Measurements from ENCODE around the gene KCNK5.

DNA sequence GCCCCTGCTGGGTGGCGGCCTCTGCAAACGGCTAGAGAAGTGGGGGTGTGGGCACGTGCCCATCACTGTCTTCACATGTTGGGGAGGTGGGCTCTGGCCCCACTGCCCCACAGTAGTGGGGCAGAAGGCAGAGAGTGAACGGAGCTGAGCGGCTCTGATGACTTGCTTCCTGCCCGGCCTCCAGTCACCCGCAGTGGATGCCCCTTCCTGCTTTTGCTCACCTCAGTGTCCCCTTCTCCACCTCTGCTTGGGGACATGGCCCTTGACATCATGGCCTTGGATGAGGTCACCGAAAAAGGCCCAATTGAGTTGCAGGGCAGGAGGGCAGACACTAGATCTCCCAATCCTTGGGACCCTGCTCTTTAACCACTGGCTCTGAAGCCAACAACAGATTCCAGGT is 40.1 kb downstream of the KCNK5 start:
- TF ChIP-seq POLR2AphosphoS5 (IDR thresholded peaks at IDR 0.05) (no peak), CTCF (IDR thresholded peaks at IDR 0.05) (no peak), POLR2A (IDR thresholded peaks at IDR 0.05; ENCODE audit: low read depth) (no peak)
